ENCODE results near the gene B3GNT4. TPM values are rescaled to one million over a fixed set of nuclear protein-coding genes. Genes with fewer than 3 reads are reported as not detected.
A peak's percentile ranks its signal among the peaks of the same experiment; 100 is the strongest.

B3GNT4 gene
- total and polyA plus RNA-seq, 7 donors, result under 0.01 to 1.0 (median 0.55) TPM; not detected in 2

GRCh38 chr12:122185494-122186082 lies 17.9 kb upstream of the B3GNT4 start:
- WGBS, 2 donors, result 87 to 90% methylated on average over 10 of the region's 10 CpGs
- TF ChIP-seq POLR2AphosphoS5 (IDR thresholded peaks at IDR 0.05) (no peak), POLR2A (IDR thresholded peaks at IDR 0.05) (no peak), EP300 (IDR thresholded peaks at IDR 0.05) (no peak), CTCF (IDR thresholded peaks at IDR 0.05) (no peak)
- H3K4me1 ChIP-seq, result peaks cover 0 to 11% (median 5%) of the 10 kb centered on the region in 4 donors

GRCh38 chr12:122187466-122187865 lies 16.0 kb upstream of the B3GNT4 start:
- H3K9me3 ChIP-seq, result no peaks in the 10 kb centered on the region
- no peaks in the 10 kb centered on the region for H3K27me3 ChIP-seq
- H3K4me3 ChIP-seq, result no peak overlapping the region
- intact Hi-C loops (cut with DNase I), result loop anchor here (10.0 kb wide), 1 partner anchor 153 kb away; no protein-coding TSS in a partner anchor
- H3K4me1 ChIP-seq, result peaks cover 0 to 11% (median 5%) of the 10 kb centered on the region in 4 donors
- no peaks in the 10 kb centered on the region for H3K36me3 ChIP-seq
- no peak for TF ChIP-seq CTCF (IDR thresholded peaks at IDR 0.05)
- no peak for TF ChIP-seq EP300 (IDR thresholded peaks at IDR 0.05)
- no peak for TF ChIP-seq POLR2A (IDR thresholded peaks at IDR 0.05)
- no peak for TF ChIP-seq POLR2AphosphoS5 (IDR thresholded peaks at IDR 0.05)
- WGBS, 2 donors, result 85% methylated on average over 12 of the region's 12 CpGs
- no peak for DNase-seq
- no peak overlapping the region for H3K27ac ChIP-seq

More at GRCh38 chr12:122185494-122186082, 17.9 kb upstream of the B3GNT4 start:
- H3K27me3 ChIP-seq, result no peaks in the 10 kb centered on the region
- H3K4me3 ChIP-seq, result no peak overlapping the region
- no peaks in the 10 kb centered on the region for H3K36me3 ChIP-seq
- no peak overlapping the region for H3K27ac ChIP-seq
- no peaks in the 10 kb centered on the region for H3K9me3 ChIP-seq
- no peak for DNase-seq
- intact Hi-C loops (cut with DNase I), result loop anchor here (10.0 kb wide), 1 partner anchor 151 kb away; no protein-coding TSS in a partner anchor

GRCh38 chr12:122189626-122190475 lies 13.7 kb upstream of the B3GNT4 start:
- TF ChIP-seq CTCF (IDR thresholded peaks at IDR 0.05) (no peak), POLR2AphosphoS5 (IDR thresholded peaks at IDR 0.05) (no peak), POLR2A (IDR thresholded peaks at IDR 0.05) (no peak), EP300 (IDR thresholded peaks at IDR 0.05) (no peak)
- intact Hi-C loops (cut with DNase I), result loop anchor here (2.0 to 10.0 kb wide), 2 partner anchors 155 to 271 kb away; partner anchors contain the start of gene CFAP251
- H3K27ac ChIP-seq, result no peak overlapping the region
- no peak overlapping the region for H3K4me3 ChIP-seq
- no peaks in the 10 kb centered on the region for H3K4me1 ChIP-seq
- H3K9me3 ChIP-seq, result no peaks in the 10 kb centered on the region
- H3K27me3 ChIP-seq, result no peaks in the 10 kb centered on the region
- H3K36me3 ChIP-seq, result no peaks in the 10 kb centered on the region
- no peak for DNase-seq
- 88 to 91% methylated on average over 34 of the region's 34 CpGs for WGBS, 2 donors

GRCh38 chr12:122190842-122191668 lies 12.5 kb upstream of the B3GNT4 start:
- Histone ChIP-seq H3K4me1 (no peaks in the 10 kb centered on the region), H3K36me3 (no peaks in the 10 kb centered on the region), H3K9me3 (no peaks in the 10 kb centered on the region), H3K27me3 (no peaks in the 10 kb centered on the region), H3K4me3 (no peak overlapping the region), H3K27ac (no peak overlapping the region)
- TF ChIP-seq POLR2AphosphoS5 (IDR thresholded peaks at IDR 0.05), result no peak
- no peak for TF ChIP-seq POLR2A (IDR thresholded peaks at IDR 0.05)
- peak; percentile 25 to 61 (median 60) for TF ChIP-seq CTCF (IDR thresholded peaks at IDR 0.05)
- TF ChIP-seq EP300 (IDR thresholded peaks at IDR 0.05), result no peak
- intact Hi-C loops (cut with DNase I), result loop anchor here (2.0 kb wide), 1 partner anchor 272 kb away; the partner anchor contains the start of gene CFAP251
- no peak for DNase-seq
- WGBS, 2 donors, result 61 to 68% methylated on average over 18 of the region's 18 CpGs

Measured in sigmoid colon (tissue), 7 donors.